HG03558 (cell line): ENCODE results near the gene OPRL1.

ENCODE experiments used
- ATAC-seq: cut with Tn5 transposase; IDR thresholded peaks from one replicate; pipeline ENCODE4 v1.9.1; 2021; ENCODE audit warnings: moderate number of reproducible peaks; ENCODE audit not compliant: unreplicated experiment; ENCODE audit errors: extremely low read depth

OPRL1 gene

DNA sequence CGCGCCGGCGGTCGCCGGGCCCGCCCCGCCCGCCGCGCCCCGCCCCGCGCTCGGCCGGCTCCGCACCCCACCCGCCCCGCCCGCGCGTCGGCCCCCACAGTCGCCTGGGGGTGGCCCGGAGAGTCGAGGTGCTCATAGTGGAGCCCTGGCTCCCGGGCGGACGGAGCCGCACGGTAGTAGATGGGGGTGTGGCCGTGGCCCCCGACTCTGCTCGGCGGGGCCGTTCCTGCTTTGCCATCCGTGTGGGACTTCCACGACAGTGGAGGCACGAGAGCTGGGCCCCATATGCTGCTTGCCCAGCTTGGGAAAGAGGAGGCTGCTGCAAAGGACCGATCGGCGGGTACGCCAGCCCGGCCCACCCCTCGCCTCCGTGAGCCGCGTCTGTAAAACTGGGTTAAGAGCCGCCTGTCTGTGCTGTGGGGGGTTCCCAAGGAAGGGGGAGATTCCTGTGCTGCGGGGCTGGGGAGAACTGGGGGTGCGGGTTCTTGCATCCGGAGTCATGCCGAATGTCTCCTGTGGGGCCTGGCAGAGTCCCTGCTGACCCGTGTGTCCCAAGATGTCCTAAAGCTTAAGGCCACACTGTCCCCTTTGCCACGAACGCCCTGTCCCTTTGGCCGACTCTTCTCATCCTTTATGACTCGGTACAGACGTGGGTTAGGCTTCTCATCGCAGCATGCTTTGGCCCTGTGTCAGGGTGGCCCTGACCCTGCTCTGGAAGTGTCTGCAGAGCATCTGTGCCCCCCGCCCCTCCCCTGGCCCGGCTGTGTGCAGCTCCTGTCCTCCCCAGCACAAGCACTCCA, at the start of gene OPRL1:
Gene OPRL1 (plus strand): TSS at position 70 of the 800 bp plus-strand sequence. CDS start 12,639 bp downstream, outside the sequence.
- ATAC-seq: no peak

DNA sequence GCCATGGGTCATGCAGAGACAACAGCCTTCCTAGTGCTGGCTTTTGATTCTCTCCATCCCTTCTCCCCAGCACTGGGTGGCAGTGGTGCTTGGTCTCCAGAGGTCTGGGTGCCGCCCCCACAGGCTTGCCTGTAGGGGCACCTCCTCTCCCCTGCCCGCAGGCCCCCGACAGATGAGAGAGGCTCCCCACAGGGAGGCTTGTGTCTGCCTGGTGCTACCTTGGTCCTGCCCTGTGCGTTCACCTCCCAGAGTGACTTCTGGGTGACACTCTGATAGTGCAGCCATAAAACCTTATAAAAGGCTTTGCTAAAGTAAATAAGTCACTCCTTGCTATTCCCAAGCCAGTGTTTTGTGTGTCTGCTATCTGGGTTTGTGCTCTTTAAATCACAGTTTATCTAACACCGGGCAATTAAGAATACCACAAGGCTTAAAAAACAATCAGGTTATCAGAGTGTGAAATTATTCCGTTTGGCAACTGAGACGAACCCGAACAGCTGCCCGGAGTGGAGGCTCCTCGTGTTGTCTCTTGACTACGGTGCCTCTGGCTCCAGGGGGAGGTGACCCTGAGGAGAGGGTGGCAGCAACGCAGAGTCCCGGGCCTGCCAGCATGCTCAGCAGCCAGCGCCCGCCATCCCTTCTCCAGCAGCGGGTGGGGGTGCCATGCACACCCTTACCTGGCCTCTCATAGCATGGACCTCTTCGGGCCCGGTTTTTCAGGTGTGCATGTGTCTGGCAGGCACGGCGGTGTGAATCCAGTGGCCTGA, 49.3 kb upstream of the OPRL1 start:
- no peak for ATAC-seq

DNA sequence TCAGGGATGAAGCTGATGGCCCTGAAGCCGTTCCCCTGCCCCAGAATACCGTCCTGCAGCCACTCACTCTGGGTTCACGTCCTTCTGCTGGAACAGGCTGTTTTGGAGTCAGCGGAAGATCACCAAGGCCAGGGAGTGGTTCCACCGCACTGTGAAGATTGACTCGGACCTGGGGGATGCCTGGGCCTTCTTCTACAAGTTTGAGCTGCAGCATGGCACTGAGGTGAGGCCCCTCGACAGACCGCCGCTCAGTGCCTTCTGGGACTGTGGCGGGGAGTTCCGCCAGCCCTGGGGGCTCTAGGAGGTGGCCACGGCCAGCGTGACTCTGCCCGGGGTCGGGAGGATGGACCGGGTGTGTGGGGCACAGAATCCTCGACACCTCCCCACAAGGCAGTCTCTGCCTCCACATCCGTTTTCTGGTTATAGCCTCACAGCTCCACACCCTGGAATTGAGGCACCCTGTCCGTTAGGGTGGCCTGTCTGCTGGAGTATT, 48.0 kb upstream of the OPRL1 start:
- no peak for ATAC-seq

DNA sequence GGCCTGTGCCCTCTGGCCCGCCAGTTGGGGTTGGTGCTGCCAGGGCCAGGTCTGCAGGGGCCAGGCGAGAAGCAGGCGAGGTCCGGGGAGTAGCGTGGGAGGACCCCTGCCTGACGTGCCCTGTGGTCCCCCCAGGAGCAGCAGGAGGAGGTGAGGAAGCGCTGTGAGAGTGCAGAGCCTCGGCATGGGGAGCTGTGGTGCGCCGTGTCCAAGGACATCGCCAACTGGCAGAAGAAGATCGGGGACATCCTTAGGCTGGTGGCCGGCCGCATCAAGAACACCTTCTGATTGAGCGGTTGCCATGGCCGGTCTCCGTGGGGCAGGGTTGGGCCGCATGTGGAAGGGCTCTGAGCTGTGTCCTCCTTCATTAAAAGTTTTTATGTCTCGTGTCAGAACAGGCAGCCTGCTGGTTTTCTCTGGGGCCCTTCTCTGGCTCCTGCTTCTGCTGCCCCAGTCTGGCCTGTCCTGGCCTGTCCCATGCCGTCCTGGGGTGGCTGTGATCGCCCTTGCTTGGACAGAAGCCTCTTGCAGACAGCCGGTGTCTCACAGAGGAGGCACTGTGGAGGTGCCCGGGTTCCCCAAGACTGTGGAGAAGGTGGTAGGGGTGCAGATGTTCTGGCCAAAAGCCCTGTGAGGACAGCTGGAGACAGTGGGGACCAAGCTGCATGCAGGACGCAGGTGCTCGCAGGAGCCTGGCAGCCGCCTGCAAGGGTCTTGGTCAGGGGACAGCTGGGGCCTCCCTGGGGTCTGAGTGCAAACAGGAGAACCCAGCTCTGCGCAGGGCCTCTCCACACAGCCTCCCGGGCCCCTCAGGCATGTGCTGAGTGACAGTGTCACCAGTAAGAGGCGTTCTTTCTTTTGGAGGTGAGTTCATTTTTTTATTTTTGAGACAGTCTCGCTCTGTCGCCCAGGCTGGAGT, 46.9 kb upstream of the OPRL1 start:
- no peak for ATAC-seq

DNA sequence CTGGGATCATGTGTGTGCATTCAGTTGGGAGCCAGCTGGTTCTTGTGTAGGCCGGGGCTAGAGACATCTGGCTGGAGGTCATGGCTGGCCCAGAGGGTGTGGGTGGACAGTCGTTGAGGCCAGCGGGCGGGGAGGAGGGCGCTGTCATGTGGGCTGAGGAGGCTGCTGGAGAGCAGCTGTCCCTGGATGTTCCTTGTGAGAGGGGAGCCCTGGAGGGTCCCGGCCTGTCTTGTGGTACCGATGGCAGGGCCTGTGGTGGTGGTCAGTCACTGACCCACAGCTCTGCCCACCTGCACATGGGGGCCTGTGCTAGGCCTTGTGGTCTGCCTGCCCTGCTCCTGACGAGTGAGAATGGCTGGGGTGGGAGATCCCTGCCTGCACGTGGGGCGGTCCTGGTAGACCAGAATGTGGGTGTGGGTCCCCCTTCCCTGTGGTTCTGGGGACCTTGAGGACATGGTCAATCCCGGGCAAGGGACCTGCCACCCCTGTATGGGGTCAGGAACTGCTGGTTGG, 45.8 kb upstream of the OPRL1 start:
- no peak for ATAC-seq

DNA sequence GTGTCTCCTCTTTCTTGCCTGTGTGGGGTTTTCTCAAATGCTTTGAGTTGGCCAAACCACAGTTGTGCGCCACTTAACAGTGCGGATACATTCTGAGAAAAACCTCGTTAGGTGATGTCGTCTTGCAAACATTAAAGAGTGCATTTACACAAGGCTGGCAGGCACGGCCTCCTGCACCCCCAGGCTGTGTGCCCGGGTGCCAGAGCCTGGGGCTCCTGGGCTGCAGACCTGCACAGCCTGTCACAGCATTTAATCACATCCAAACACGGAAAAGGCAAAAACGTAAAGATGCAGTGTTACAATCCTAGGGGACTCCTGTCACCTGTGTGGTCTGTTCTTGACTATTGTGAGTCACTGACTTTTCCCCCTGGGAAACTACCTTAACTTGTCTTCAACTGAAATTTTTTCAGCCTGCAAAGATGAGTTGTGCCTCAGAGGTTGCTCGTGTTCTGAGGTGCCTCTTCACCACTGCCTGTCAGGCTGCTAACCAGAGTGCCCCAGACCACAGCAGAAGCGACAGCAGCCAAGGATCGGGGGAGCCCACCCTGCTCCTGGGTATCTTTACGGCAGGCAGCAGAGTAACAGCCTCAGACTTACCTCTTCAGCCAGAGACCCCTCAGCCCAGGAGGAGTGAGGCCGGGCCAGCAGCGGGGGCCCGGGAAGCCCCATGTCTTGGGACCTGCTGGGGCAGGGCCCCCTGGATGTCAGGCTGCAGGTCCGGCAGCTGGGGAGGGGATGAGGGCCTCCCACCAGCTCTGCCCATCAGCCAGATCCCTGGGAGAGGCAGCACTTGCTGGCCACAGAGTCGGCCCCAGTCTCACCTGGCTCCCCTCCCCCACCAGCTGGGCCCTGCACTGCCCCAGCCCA, 44.6 kb upstream of the OPRL1 start:
- no peak for ATAC-seq

DNA sequence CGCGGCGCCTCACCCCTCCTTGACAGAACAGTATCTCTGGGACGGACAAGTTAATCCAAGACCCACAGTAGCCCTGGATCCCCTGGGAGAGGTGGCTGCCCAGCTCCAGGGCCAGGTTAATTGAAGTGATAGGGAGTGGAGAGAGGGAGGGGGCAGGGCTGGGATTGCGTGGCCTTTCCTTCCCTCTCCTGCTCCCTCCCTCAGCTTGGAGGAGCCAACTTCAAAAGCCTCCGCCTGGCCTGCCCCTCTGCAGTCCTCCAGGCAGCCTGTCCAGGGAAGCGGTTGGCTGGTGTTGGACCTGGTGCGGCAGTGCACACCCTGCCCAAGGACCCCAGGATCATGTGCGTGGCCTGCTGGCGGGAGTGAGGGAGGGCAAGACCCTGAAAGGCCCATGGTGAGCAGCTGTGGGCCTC, 43.9 kb upstream of the OPRL1 start, which contains the start of gene C20orf204:
Gene C20orf204 (plus strand): TSS at position 250 of the 413 bp plus-strand sequence. CDS start 142 bp downstream, at position 392.
- no peak for ATAC-seq

DNA sequence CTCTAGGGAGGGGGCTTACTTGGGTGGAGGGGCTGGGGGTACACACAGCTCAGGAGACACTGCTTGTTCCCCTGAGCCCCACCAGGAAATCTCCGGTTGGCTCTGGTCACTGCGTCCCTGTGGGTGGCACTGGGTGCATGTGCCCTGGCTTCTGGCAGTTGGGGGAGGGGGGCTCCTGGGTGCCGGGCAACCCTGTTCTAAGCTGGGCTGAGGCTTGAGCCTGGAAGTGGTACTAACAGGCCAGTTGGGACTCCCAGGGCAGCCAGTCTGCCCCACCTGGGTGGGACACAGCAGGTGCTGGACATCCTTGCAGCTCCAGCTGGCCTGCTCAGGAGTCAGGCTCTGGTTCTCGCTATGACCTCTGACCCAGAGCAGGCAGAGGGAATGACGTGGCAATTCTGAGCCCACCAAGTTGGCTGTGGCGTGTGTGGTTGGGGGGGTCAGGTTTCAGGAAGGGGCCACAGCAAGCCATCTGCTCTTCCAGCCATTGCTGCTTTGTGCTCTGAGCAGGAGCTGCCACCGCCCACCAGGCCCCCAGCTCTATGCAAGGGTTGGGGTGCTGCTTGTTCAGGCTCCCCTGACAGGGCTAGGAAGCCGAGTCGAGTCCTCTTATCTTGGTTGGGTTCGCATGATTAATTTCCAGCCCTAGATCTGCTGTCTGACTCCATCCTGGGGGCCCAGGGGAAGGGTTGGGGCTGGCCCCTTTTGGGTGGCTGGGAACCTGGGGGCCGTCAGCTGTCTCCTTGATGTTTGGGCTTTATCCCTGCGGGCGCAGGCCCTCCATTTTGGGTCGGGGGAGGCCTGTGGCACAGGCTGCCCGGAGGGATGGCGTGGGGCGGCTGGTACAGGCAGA, 43.3 kb upstream of the OPRL1 start:
- no peak for ATAC-seq

DNA sequence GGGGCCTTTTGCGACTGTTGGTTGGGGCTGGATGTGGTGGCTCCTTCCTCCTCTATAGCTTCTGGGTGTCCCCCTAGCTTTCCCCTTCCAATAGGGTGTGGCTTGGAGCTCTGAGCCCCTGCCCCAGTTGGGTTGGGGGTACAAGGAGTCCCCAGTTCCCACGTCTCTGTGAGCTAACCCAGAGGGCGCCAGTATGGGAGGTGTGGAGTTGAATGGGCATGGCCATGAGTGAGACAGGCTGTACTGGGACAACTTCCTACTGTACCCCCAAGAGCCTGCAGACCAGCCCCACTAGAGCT, 42.7 kb upstream of the OPRL1 start:
- no peak for ATAC-seq

DNA sequence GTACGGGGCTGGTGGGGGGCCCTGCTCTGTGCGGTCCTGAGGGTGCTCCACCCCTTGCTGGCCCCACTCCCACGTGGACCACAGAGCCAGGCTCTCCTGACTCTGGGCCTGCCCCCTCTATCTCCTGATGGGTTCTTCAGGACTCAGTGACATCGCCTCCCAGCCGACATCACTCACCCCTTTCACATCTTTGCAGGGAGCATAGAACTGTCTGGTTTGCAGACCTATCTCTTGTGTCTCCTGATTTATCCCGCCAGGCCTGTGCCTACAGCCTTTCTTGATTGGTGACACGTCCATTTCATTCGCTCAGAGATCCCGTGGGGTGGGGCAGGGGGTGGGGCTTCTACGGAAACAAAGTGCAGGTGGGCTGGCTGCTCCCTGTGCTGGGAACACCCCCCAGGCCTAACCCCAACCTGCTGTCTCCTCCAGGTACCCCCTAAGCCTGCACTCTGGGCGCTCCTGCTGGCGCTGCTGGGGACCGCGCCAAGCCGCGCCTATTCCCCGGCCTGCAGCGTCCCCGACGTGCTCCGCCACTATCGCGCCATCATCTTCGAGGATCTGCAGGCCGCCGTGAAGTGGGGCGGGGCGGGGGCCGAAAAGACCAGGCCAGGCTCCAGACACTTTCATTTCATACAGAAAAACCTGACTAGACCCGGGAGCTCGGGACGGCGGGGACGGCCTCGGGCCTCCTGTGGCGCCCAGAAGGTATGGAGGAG, 42.2 kb upstream of the OPRL1 start:
- no peak for ATAC-seq

DNA sequence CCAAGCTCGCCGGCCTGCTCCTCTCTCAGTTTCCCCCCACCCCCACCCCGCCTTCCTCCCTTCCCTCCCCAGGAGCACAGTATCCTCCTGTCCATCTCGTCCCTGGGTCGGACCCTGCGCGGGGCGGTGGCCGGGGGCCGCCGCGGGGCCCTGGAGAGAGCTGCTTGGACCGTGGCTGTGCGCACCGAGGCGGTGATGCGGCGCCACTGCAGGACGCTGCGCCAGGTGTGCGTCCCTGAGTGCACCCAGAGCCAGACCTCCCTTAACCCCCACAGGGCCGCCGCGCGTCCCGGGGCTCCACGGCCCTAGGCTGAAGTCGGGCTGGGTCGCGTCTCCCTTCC, 41.7 kb upstream of the OPRL1 start:
- ATAC-seq: no peak

DNA sequence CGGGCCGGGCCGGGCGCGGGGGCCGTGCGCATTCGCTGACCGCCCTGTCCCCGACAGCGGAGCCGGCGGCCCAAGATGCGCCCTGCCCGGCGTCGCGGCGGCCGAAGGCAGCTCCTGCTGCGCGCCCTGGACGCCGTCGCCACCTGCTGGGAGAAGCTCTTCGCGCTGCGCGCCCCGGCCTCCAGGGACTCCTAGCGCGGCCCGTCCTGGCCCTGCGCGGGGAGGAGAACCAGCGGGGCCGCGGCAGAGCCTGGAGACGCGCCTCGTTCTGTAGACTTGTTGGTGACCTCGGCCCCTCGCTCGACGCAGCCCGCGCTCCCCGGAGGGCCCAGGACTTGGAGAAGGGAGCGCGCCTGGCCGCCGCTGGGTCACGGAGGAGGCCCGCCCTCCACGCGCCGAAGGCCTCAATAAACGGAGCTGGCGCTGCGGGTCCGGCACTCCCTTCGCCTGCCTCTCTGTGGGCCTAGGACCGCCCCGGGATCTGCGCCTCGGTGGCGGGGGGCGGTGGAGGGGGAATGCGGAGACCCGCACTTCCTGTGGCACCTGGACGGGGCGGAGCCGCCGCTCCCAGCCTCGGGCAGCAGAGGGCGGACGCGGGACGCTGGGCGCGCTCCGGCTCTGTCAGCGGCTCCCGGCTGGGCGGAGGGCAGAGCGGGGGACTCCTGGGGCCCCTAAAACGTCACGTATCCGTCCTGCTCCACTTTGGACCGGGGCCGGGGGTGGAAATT, 41.2 kb upstream of the OPRL1 start:
- no peak for ATAC-seq

DNA sequence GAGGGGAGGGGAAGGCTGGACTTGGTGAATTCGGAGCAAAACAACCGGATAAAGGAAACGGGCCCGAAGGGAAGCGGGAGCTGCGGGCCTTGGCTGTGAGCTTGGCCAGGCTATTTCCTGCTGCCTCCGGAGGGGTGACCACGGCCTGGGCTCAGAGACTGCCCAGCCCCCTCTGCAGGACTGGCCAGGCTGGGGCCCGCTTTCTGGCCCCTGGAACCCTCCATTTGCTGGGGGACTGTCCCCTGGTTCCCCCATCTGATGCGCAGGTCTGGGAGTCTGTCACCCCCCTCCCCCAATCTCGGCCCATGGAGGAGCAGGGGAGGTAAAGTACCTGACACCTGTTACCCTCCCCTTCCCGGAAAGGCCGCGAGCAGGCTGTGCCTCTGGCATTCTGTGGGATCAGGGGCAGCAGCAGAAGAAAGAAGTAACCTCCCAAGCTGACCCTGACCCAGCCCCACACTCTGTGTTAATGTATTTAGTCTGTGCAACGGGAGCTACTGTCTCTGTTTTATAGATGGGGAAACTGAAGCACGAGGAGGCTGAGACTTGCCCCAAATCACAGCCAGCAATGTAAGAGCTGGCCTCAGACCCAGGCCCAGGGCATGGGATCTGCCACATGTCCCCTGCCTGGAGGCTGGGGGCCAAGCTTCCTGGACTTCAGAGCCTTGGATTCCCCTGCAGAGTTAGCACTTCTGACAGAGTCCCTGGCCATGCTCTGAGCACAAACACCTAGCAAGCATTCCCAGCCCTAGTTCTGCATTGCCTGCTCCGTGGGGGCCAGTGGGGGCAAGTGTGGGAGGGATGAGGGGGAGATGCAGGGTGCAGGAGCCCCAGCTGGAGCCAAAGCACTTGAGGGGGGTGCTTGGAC, 40.4 kb upstream of the OPRL1 start:
- ATAC-seq: no peak

DNA sequence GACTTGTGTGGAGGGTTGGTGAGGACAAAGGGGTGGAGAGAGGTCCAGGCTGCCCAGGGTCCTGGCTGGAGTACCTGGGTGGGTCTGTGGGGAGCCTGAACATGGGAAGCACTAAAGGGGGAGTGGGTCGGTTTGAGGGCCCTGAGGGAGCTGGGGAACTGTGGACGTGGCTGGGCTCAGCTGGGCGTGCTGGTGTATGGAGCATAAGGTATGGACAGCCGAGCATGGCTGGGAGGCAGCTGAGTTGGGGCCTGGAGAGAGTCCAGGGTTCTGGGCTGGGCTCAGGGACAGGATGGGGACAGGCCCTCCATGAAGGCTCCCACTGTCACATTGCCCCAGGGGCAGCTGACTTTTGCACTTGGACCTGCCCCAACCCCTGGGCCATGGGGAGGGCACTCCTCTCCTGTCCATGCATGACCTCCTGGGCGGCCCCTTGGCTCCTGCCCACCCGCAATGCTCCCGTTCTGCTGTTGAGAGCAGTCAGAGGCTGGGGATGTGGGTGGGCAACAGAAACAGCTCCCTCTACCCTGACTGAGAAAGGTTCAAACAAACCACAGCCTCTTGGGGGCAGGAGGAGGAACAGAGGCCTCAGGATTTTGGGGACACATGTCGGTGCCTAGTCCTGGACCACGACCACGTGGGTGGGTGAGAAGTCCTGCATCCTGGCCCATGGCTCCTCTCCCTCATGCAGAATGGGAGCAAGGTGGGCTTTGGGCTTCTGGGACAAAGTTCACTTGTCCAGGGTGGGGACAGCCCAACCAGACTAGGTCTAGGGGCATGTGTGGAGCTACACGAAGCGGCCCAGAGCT, 39.4 kb upstream of the OPRL1 start:
- no peak for ATAC-seq

DNA sequence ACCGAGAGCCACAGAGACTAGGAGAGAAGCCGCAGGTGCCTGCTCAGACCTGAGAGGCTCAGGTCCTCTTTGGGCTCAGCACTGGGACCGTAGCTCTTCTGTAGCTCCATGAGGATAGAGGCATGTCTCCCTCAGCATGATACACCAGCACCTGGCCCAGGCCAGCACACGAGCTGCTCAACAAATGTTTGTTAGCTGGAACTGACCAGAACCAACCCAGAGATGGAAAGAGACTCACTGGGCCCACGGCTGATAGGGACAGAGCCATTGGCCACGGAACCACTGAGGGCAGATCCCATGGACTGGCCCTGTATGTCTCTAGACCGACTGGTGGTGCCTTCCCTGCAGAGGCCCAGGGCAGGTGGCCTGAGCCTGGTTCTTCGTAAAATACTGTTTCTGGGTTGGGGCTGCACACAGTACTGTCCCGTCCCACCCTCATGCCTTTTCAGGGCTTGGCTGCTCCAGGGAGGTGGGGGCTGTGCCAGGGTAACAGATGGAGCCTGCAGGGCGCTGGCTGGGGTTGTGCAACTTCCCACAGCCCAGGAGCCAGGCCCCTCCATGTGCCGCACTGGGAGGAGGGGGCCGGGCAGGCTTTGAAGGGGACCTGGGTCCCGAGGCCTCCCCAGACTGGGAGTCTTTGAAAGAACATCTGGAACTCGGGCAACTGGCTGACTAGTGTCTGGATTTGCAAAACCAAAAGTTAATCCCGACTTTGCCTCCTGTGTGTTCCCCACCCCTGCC, 38.7 kb upstream of the OPRL1 start:
- no peak for ATAC-seq
